Fibroblast of peridontal ligament (primary cell): Measurements from ENCODE around the gene CACNA2D3.

Source experiments
- DNase-seq: peaks from one replicate; pipeline ENCODE4 v3.0.0-alpha.2; 2010; ENCODE audit errors: extremely low read depth

CACNA2D3 gene

GRCh38 chr3:54530944-54531343, 408.6 kb downstream of the CACNA2D3 start:
- DNase-seq: no peak

GRCh38 chr3:54531741-54532140, 409.4 kb downstream of the CACNA2D3 start:
- DNase-seq: no peak

- DNase-seq: no peak
Measured at GRCh38 chr3:54533856-54534255, 411.5 kb downstream of the CACNA2D3 start.

- DNase-seq: no peak
Measured at GRCh38 chr3:54535619-54536018, 413.3 kb downstream of the CACNA2D3 start.

GRCh38 chr3:54536450-54536849, 414.1 kb downstream of the CACNA2D3 start:
- no peak for DNase-seq

GRCh38 chr3:54537506-54537905, 415.2 kb downstream of the CACNA2D3 start:
- DNase-seq: no peak

- no peak for DNase-seq
Measured at GRCh38 chr3:54538346-54538745, 416.0 kb downstream of the CACNA2D3 start.

GRCh38 chr3:54541369-54541768, 419.0 kb downstream of the CACNA2D3 start:
- DNase-seq: no peak

GRCh38 chr3:54543446-54543845, 421.1 kb downstream of the CACNA2D3 start:
- no peak for DNase-seq

- DNase-seq: no peak
Measured at GRCh38 chr3:54547051-54547450, 424.7 kb downstream of the CACNA2D3 start.

- DNase-seq: no peak
Measured at GRCh38 chr3:54547846-54548245, 425.5 kb downstream of the CACNA2D3 start.

- DNase-seq: no peak
Measured at GRCh38 chr3:54549607-54550220, 427.4 kb downstream of the CACNA2D3 start.

- DNase-seq: no peak
Measured at GRCh38 chr3:54550221-54550977, 428.0 kb downstream of the CACNA2D3 start.

GRCh38 chr3:54556630-54557029, 434.3 kb downstream of the CACNA2D3 start:
- no peak for DNase-seq

GRCh38 chr3:54557538-54558428, 435.4 kb downstream of the CACNA2D3 start:
- no peak for DNase-seq

GRCh38 chr3:54563501-54564200, 441.3 kb downstream of the CACNA2D3 start:
- no peak for DNase-seq

GRCh38 chr3:54564374-54564925, 442.1 kb downstream of the CACNA2D3 start:
- no peak for DNase-seq

- DNase-seq: no peak
Measured at GRCh38 chr3:54565956-54566355, 443.6 kb downstream of the CACNA2D3 start.

- DNase-seq: no peak
Measured at GRCh38 chr3:54567949-54568348, 445.6 kb downstream of the CACNA2D3 start.

- no peak for DNase-seq
Measured at GRCh38 chr3:54570008-54570407, 447.7 kb downstream of the CACNA2D3 start.

GRCh38 chr3:54572197-54572895, 450.0 kb downstream of the CACNA2D3 start:
- no peak for DNase-seq
